Measurements from ENCODE around the gene LHFPL3.

DNA sequence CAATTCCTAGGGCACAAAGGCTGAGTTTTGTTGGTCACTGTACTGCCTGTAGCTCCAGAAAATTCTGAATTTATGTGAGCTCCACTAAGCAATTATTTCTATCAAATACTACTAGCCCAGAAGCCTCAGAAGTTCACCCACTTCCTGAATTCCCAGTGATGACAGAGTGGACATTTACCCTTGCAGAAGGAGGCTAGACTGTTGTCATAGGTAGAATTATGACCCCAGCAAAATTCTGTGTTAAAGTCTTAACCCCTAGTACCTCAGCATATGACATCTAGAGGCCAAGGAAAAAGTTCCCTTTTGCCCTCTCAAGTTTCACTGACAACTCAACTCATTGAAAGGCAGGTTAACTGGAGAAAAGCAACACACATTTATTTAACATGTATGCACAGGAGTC, 606.9 kb downstream of the LHFPL3 start:
- TF ChIP-seq, protein P1, sequence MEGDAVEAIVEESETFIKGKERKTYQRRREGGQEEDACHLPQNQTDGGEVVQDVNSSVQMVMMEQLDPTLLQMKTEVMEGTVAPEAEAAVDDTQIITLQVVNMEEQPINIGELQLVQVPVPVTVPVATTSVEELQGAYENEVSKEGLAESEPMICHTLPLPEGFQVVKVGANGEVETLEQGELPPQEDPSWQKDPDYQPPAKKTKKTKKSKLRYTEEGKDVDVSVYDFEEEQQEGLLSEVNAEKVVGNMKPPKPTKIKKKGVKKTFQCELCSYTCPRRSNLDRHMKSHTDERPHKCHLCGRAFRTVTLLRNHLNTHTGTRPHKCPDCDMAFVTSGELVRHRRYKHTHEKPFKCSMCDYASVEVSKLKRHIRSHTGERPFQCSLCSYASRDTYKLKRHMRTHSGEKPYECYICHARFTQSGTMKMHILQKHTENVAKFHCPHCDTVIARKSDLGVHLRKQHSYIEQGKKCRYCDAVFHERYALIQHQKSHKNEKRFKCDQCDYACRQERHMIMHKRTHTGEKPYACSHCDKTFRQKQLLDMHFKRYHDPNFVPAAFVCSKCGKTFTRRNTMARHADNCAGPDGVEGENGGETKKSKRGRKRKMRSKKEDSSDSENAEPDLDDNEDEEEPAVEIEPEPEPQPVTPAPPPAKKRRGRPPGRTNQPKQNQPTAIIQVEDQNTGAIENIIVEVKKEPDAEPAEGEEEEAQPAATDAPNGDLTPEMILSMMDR (IDR thresholded peaks at IDR 0.05), result no peak
- TF ChIP-seq EZH2 (IDR thresholded peaks at IDR 0.05; ENCODE audit: borderline replicate concordance, insufficient read depth, low read depth, low read length, poor library complexity, severe bottlenecking), result no peak

Data from B cell (primary cell).